Activated B cell treated with CpG ODN at 0.5 μM for 24 hours (primary cell): Measurements from ENCODE around the gene MEDAG. TPM values are rescaled to one million over a fixed set of nuclear protein-coding genes. Genes with fewer than 3 reads are reported as not detected.

Source experiments
- ATAC-seq: fragments of 200-7000 bp; cut with Tn5 transposase; one replicate; pipeline ENCODE4 v1.10.0; 2021; ENCODE audit warnings: low read depth, mild to moderate bottlenecking, moderate library complexity
- CTCF ChIA-PET: fragments of 350-600 bp; sonication (Branson Sonifier 250); formaldehyde crosslinking; loops from one replicate; lab custom pipeline; 2021; ENCODE audit warnings: antibody characterized with exemption; lab: Charles Lee
- POLR2A ChIA-PET: fragments of 350-600 bp; sonication (Branson Sonifier 250); formaldehyde crosslinking; loops from one replicate; lab custom pipeline; 2021; ENCODE audit warnings: antibody characterized with exemption; lab: Charles Lee
- DNase-seq: peaks from one replicate; pipeline ENCODE4 v3.0.0; 2022
- H3K27ac Mint-ChIP-seq: one replicate; pipeline ENCODE4 v1.8.0; 2020; ENCODE audit warnings: mixed read lengths
- H3K27me3 Mint-ChIP-seq: one replicate; pipeline ENCODE4 v1.8.0; 2021; ENCODE audit warnings: mixed read lengths
- H3K36me3 Mint-ChIP-seq: one replicate; pipeline ENCODE4 v1.8.0; 2021; ENCODE audit warnings: low read depth, mixed read lengths
- H3K4me1 Mint-ChIP-seq: one replicate; pipeline ENCODE4 v1.8.0; 2021; ENCODE audit warnings: mixed read lengths
- H3K4me3 Mint-ChIP-seq: one replicate; pipeline ENCODE4 v1.8.0; 2020; ENCODE audit warnings: mild to moderate bottlenecking, mixed read lengths
- H3K9me3 Mint-ChIP-seq: one replicate; pipeline ENCODE4 v1.8.0; 2020; ENCODE audit warnings: mixed read lengths
- CTCF ChIP-seq: fragments of 200-600 bp; IDR thresholded peaks from one replicate; pipeline ENCODE4 v1.8.0; 2022; ENCODE audit warnings: antibody characterized with exemption, mild to moderate bottlenecking
- intact Hi-C: fragments of 100-400 bp; cut with micrococcal nuclease; formaldehyde crosslinking; loops from one replicate; pipeline ENCODE4 v1.15.1; 2024
- total RNA-seq: library from RNA; stranded (reverse); gene quantifications from 2 replicates; pipeline ENCODE4 v1.2.3, GENCODE V29; 2022

Gene MEDAG
- total RNA-seq, 1 donor from 2014 or later, result not detected

GRCh38 chr13:30869491-30869890 is 36.6 kb upstream of the MEDAG start:
- H3K9me3 Mint-ChIP-seq, result no peaks in the 10 kb centered on the region
- H3K4me3 Mint-ChIP-seq, result no peak overlapping the region
- no peak overlapping the region for H3K27ac Mint-ChIP-seq
- no peak for TF ChIP-seq CTCF
- H3K4me1 Mint-ChIP-seq, result peaks cover 16% of the 10 kb centered on the region
- ChIA-PET CTCF (interaction anchor here (1.4 kb wide), 1 partner anchor 737 kb away, joined by 3 read pairs; no protein-coding TSS in a partner anchor), POLR2A (no interaction called here)
- H3K27me3 Mint-ChIP-seq, result peaks cover 13% of the 10 kb centered on the region
- ATAC-seq (no peak), DNase-seq (no peak)
- intact Hi-C loops, result no loop called here
- no peaks in the 10 kb centered on the region for H3K36me3 Mint-ChIP-seq

GRCh38 chr13:30870049-30870884 is 35.8 kb upstream of the MEDAG start:
- Mint-ChIP-seq H3K27me3 (peaks cover 13% of the 10 kb centered on the region), H3K27ac (no peak overlapping the region), H3K36me3 (no peaks in the 10 kb centered on the region), H3K4me1 (peaks cover 16% of the 10 kb centered on the region), H3K9me3 (no peaks in the 10 kb centered on the region), H3K4me3 (no peak overlapping the region)
- DNase-seq, result no peak
- ATAC-seq, result peak; percentile 66
- ChIA-PET CTCF (interaction anchor here (1.4 kb wide), 1 partner anchor 738 kb away, joined by 3 read pairs; no protein-coding TSS in a partner anchor), POLR2A (interaction anchor here (0.7 kb wide), 1 partner anchor 13 kb away, joined by 3 read pairs; no protein-coding TSS in a partner anchor)
- no peak for TF ChIP-seq CTCF
- intact Hi-C loops, result loop anchor here (5.0 kb wide), 1 partner anchor 177 kb away; no protein-coding TSS in a partner anchor

- H3K9me3 Mint-ChIP-seq, result no peaks in the 10 kb centered on the region
- DNase-seq (no peak), ATAC-seq (no peak)
- H3K27me3 Mint-ChIP-seq, result peaks cover 11% of the 10 kb centered on the region
- no peak for TF ChIP-seq CTCF
- H3K27ac Mint-ChIP-seq, result no peak overlapping the region
- POLR2A ChIA-PET, result no interaction called here
- no peaks in the 10 kb centered on the region for H3K36me3 Mint-ChIP-seq
- intact Hi-C loops, result loop anchor here (5.0 kb wide), 1 partner anchor 176 kb away; no protein-coding TSS in a partner anchor
- no peak overlapping the region for H3K4me3 Mint-ChIP-seq
- peaks cover 15% of the 10 kb centered on the region for H3K4me1 Mint-ChIP-seq
- CTCF ChIA-PET, result no interaction called here
Observed at GRCh38 chr13:30870916-30871587, 35.0 kb upstream of the MEDAG start.

- peaks cover 15% of the 10 kb centered on the region for H3K4me1 Mint-ChIP-seq
- H3K4me3 Mint-ChIP-seq, result no peak overlapping the region
- CTCF ChIA-PET, result no interaction called here
- no peak for DNase-seq
- no peak for TF ChIP-seq CTCF
- H3K36me3 Mint-ChIP-seq, result no peaks in the 10 kb centered on the region
- no peak for ATAC-seq
- H3K27ac Mint-ChIP-seq, result no peak overlapping the region
- no peaks in the 10 kb centered on the region for H3K9me3 Mint-ChIP-seq
- intact Hi-C loops, result loop anchor here (5.0 kb wide), 1 partner anchor 176 kb away; no protein-coding TSS in a partner anchor
- peaks cover 11% of the 10 kb centered on the region for H3K27me3 Mint-ChIP-seq
- POLR2A ChIA-PET, result no interaction called here
Observed at GRCh38 chr13:30871588-30872275, 34.3 kb upstream of the MEDAG start.
